MM.1S (cell line): ENCODE measurements around the gene PACRG.

ENCODE experiments used
- DNase-seq: peaks from one replicate; pipeline ENCODE4 v3.0.0-alpha.2; 2015
- H2AFZ ChIP-seq: fragments of 300-600 bp; sonication (generic); 2 replicates; pipeline ENCODE4 v1.6.0; 2016; ENCODE audit warnings: antibody characterized with exemption, low read length
- H3F3A ChIP-seq: fragments of 300-600 bp; sonication (generic); 2 replicates; pipeline ENCODE4 v1.6.1; 2016; ENCODE audit warnings: mild to moderate bottlenecking, antibody characterized with exemption, low read length, moderate library complexity, mixed read lengths; ENCODE audit not compliant: insufficient read depth
- H3K27ac ChIP-seq: fragments of 300-600 bp; sonication (generic); 2 replicates; pipeline ENCODE4 v1.5.1; 2016; ENCODE audit warnings: mild to moderate bottlenecking, low read length
- H3K27me3 ChIP-seq: fragments of 300-600 bp; sonication (generic); replicated peaks from 2 replicates; pipeline ENCODE4 v1.6.0; 2016; ENCODE audit warnings: low read length; ENCODE audit not compliant: insufficient read depth
- H3K36me3 ChIP-seq: fragments of 300-600 bp; sonication (generic); replicated peaks from 2 replicates; pipeline ENCODE4 v1.6.1; 2016; ENCODE audit warnings: mild to moderate bottlenecking, low read length, mixed read lengths; ENCODE audit not compliant: insufficient read depth
- H3K4me1 ChIP-seq: fragments of 300-600 bp; sonication (generic); 2 replicates; pipeline ENCODE4 v1.6.1; 2016; ENCODE audit warnings: low read length, mixed read lengths
- H3K4me2 ChIP-seq: fragments of 300-600 bp; sonication (generic); 2 replicates; pipeline ENCODE4 v1.6.0; 2016; ENCODE audit warnings: low read depth, low read length
- H3K4me3 ChIP-seq: fragments of 300-600 bp; sonication (generic); 2 replicates; pipeline ENCODE4 v1.5.1; 2016; ENCODE audit warnings: low read length, mixed read lengths
- H3K79me2 ChIP-seq: fragments of 300-600 bp; sonication (generic); 2 replicates; pipeline ENCODE4 v1.6.1; 2016; ENCODE audit warnings: mixed run types, low read length, mixed read lengths
- H3K9ac ChIP-seq: fragments of 300-600 bp; sonication (generic); 2 replicates; pipeline ENCODE4 v1.6.1; 2016; ENCODE audit warnings: low read length, mixed read lengths
- H3K9me2 ChIP-seq: fragments of 300-600 bp; sonication (generic); replicated peaks from 2 replicates; pipeline ENCODE4 v1.6.1; 2016; ENCODE audit warnings: mild to moderate bottlenecking, low read length, mixed read lengths; ENCODE audit not compliant: insufficient read depth
- H3K9me3 ChIP-seq: fragments of 300-600 bp; sonication (generic); replicated peaks from 2 replicates; pipeline ENCODE4 v1.6.1; 2016; ENCODE audit warnings: mild to moderate bottlenecking, low read length, mixed read lengths; ENCODE audit not compliant: insufficient read depth
- H4K20me1 ChIP-seq: fragments of 300-600 bp; sonication (generic); 2 replicates; pipeline ENCODE4 v1.6.1; 2016; ENCODE audit warnings: mild to moderate bottlenecking, low read length, moderate library complexity, mixed read lengths; ENCODE audit not compliant: insufficient read depth
- CTCF ChIP-seq: fragments of 300-600 bp; sonication (generic); IDR thresholded peaks from 2 replicates; pipeline ENCODE4 v1.5.1; 2016; ENCODE audit warnings: antibody characterized with exemption, low read length, mixed read lengths
- EZH2 ChIP-seq: fragments of 300-600 bp; sonication (generic); optimal IDR thresholded peaks from 2 replicates; pipeline ENCODE3; 2017; ENCODE audit warnings: low read depth, mild to moderate bottlenecking, antibody characterized with exemption, low read length, mixed read lengths
- EZH2phosphoT487 ChIP-seq: fragments of 300-600 bp; sonication (generic); IDR thresholded peaks from 2 replicates; pipeline ENCODE4 v1.6.1; 2018; ENCODE audit warnings: antibody characterized with exemption, low read length

Gene PACRG

GRCh38 chr6:163190786-163191185 is 463.0 kb downstream of the PACRG start:
- Histone ChIP-seq H3F3A (no peaks in the 10 kb centered on the region), H3K9ac (no peak overlapping the region), H3K79me2 (no peaks in the 10 kb centered on the region), H3K4me1 (no peaks in the 10 kb centered on the region), H2AFZ (no peak overlapping the region), H3K27me3 (no peaks in the 10 kb centered on the region), H3K4me3 (no peak overlapping the region), H3K36me3 (no peaks in the 10 kb centered on the region), H3K4me2 (no peak overlapping the region), H4K20me1 (no peaks in the 10 kb centered on the region), H3K27ac (no peak overlapping the region), H3K9me2 (no peaks in the 10 kb centered on the region), H3K9me3 (no peaks in the 10 kb centered on the region)
- DNase-seq, result no peak
- TF ChIP-seq EZH2 (no peak), EZH2phosphoT487 (no peak), CTCF (no peak)

GRCh38 chr6:163191704-163192537 is 464.1 kb downstream of the PACRG start:
- H3K4me3 ChIP-seq, result no peak overlapping the region
- H3K4me2 ChIP-seq, result no peak overlapping the region
- H3K4me1 ChIP-seq, result no peaks in the 10 kb centered on the region
- H2AFZ ChIP-seq, result no peak overlapping the region
- no peak for TF ChIP-seq CTCF
- TF ChIP-seq EZH2phosphoT487, result no peak
- TF ChIP-seq EZH2, result no peak
- no peaks in the 10 kb centered on the region for H3K9me2 ChIP-seq
- H3K27ac ChIP-seq, result no peak overlapping the region
- no peak for DNase-seq
- H3K27me3 ChIP-seq, result no peaks in the 10 kb centered on the region
- H3K79me2 ChIP-seq, result no peaks in the 10 kb centered on the region
- no peaks in the 10 kb centered on the region for H3F3A ChIP-seq
- H3K36me3 ChIP-seq, result no peaks in the 10 kb centered on the region
- no peak overlapping the region for H3K9ac ChIP-seq
- H4K20me1 ChIP-seq, result no peaks in the 10 kb centered on the region
- H3K9me3 ChIP-seq, result no peaks in the 10 kb centered on the region

GRCh38 chr6:163192591-163192990 is 464.8 kb downstream of the PACRG start:
- Histone ChIP-seq H3K9me3 (no peaks in the 10 kb centered on the region), H3F3A (no peaks in the 10 kb centered on the region), H3K27me3 (no peaks in the 10 kb centered on the region), H3K9ac (no peak overlapping the region), H2AFZ (no peak overlapping the region), H3K4me3 (no peak overlapping the region), H3K9me2 (no peaks in the 10 kb centered on the region), H3K4me2 (no peak overlapping the region), H3K4me1 (no peaks in the 10 kb centered on the region), H4K20me1 (no peaks in the 10 kb centered on the region), H3K36me3 (no peaks in the 10 kb centered on the region), H3K27ac (no peak overlapping the region), H3K79me2 (no peaks in the 10 kb centered on the region)
- no peak for DNase-seq
- no peak for TF ChIP-seq EZH2
- TF ChIP-seq EZH2phosphoT487, result no peak
- no peak for TF ChIP-seq CTCF
